ENCODE data around the gene TCEAL6.
"Not testable (repeated sequence)": the region's sequence is repeated elsewhere in the genome, so short reads cannot be mapped to it uniquely, and the experiment has no call there.

TCEAL6 gene

DNA sequence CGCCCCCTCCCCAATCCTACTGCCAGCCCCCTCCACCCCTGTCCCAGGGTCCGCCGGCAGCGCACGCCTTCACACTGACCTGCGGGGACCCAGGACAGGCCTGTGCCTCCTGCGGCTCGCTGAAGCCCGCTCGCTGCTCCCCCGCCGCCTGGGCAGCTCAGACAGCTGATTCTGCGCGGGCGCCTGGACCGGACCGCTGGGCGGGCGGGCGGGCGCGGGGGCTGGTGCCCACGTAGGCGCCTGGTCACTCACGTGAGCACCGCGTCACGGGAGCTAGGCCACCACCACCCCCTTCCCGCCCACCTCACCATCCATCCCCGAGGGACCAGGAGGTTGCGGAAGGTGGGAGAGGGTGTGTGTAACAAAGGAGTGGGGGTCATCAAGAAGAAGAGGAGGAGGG is at the start of gene TCEAL6:
Gene TCEAL6, minus strand, starts transcription at position 208 of the 400 bp plus-strand sequence.
- not testable (repeated sequence) for DNase-seq
- in situ Hi-C loops (cut with MboI; ENCODE audit: low pct_unique_long_range_greater_than_20kb, low sequenced_read_pairs): loop anchor here (25.0 kb wide), 1 partner anchor 745 kb away; no protein-coding TSS in a partner anchor

DNA sequence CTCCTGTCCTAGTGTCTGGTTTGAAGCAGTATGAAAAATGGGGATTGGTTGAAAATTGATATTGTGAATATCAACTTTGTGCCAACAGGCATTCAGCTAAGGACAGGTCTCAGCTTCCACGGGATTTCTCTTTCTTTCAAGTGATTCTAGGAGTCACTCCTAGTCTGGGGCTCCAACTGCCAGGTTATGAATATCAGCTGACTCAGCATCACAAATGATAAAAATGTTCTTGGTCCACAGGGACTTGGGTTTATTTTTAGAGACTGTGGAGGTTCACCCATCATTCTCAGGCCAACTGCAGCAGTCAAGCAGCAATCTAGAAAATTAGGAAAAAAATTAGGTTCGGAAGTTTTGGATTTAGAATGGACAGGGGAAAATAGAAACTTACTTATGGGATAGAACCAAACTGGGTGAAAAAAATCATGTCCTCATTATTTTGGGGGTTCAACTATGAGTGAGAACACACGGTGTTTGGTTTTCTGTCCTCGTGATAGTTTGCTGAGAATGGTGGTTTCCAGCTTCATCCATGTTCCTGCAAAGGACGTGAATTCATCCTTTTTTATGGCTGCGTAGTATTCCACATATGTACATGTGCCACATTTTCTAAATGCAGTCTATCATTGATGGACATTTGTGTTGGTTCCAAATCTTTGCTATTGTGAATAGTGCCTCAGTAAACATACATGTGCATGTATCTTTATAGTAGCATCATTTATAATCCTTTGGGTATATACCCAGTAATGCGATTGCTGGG is 43.9 kb upstream of the TCEAL6 start:
- DNase-seq: no peak
- in situ Hi-C loops (cut with MboI; ENCODE audit: low pct_unique_long_range_greater_than_20kb, low sequenced_read_pairs): no loop called here

DNA sequence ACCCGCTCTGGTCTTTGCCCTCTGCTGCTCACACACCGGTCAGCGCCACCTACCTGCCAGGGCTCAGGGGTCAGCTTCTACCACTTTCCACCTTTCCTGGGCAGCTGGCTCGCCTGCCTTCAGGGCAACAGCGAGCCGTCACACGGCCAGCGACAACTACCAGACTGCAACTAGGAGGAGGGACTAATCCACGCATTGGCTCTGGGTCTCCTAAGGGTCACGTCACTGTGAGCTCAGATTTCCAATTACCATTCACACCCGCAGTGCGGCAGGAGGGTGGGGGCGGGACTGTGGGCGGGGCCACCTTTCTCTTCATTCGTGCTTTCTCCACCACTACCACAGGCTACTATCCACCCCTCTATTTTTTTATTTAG is 13.5 kb upstream of the TCEAL6 start, which contains the start of gene BEX5:
Gene BEX5, minus strand, starts transcription at position 172 of the 374 bp plus-strand sequence. CDS start 1,712 bp downstream, outside the sequence.
- in situ Hi-C loops (cut with MboI; ENCODE audit: low pct_unique_long_range_greater_than_20kb, low sequenced_read_pairs): no loop called here
- peak; percentile 81 for DNase-seq

DNA sequence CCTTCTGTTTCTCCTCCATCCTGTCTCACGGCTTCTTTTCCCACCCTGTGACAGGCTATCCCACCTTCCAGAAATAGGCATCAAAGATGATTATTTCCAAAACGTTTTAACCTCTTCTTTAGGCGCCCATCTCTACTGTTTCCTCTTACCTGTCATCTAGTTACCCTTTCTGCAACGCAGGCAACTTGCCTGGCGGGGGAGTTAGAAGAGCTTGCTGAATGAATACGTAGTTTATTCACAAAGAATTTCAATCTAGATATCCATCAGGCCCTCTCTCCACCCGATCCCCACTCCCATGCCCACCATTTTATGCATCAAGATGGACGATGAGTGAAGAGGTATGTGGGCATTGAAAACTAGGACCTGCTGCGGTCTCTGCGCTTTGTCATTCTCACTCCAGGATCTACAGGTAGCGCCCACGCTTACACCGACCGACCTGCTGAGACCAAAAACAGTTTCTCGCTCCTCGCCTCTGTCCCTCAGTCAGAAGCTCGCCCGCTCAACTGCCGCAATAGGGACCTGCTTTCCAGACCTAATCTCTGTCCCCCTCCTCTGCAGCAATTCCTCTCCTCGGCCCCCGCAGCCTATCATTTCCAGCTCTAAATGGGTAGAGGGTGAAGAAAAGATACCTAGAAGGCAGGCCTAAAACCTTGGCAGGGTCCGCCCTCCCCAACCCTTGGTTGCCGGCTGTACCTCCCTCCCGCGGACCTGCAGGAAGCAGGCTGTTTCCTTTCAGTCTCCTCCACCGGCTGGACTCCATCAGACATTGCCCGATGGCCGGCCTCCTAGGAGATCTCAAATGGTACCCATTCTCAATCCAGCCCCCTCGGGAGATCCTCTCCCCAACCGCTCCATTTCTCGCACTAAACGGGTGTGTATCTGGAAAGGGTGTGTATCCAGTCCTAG is 12.9 kb upstream of the TCEAL6 start:
- in situ Hi-C loops (cut with MboI; ENCODE audit: low pct_unique_long_range_greater_than_20kb, low sequenced_read_pairs): no loop called here
- peak; percentile 31 for DNase-seq

DNA sequence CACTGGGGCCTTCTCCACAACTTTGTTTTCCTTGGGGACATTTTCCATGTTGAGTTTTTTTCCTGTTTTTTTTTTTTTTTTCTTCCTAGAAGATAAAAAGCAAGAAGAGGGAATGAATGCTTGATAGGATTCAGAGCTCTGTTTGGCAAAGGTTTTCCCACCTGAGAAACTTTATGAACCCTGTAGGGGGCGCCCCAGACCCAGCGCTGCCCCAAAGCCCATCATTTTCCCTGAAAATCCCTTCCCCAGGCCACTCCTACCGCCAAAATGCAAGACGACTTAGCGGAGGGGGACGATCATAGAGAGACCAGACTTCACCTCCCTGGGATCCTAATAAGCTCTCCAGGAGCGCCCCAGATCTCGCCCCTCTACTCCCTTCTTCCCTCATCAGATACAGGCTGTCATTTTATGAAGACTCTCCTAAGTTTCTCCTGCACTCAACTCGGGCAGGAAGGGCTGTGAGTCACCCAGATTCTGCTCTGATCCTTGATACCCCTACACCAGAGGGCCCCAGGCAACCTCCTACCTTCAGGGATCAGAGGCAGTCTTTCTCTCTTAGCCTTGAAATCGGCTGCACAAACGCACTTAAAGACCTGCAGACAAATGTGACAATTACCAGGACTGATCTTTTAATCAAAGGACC is 12.1 kb upstream of the TCEAL6 start:
- in situ Hi-C loops (cut with MboI; ENCODE audit: low pct_unique_long_range_greater_than_20kb, low sequenced_read_pairs): no loop called here
- peak; percentile 61 for DNase-seq

DNA sequence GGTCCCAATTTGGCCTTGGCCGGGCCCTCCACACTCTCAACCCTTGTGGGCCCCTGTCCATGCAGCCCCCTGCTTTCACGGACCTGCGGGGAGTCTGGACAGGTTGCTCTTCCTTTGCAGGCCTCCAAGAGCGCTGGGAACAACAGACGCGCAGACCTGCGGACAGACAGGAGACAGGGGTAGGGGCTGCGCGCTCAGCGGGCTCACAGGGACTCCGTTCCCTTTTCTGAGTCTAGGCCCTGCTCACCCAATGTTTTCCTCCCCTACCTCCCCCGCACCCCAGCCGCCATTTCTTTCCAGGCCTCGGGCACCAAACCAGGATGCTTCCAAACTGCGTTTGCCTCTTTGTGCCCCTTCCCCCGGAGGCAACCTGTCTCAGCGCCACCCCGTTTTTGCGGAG is 650 bp downstream of the TCEAL6 start:
- not testable (repeated sequence) for DNase-seq
- in situ Hi-C loops (cut with MboI; ENCODE audit: low pct_unique_long_range_greater_than_20kb, low sequenced_read_pairs): loop anchor here (25.0 kb wide), 1 partner anchor 746 kb away; no protein-coding TSS in a partner anchor

- in situ Hi-C loops (cut with MboI; ENCODE audit: low pct_unique_long_range_greater_than_20kb, low sequenced_read_pairs): loop anchor here (25.0 kb wide), 1 partner anchor 746 kb away; no protein-coding TSS in a partner anchor
- not testable (repeated sequence) for DNase-seq
Measured at GRCh38 chrX:102140876-102141275, 1.4 kb downstream of the TCEAL6 start.

- no peak for DNase-seq
- in situ Hi-C loops (cut with MboI; ENCODE audit: low pct_unique_long_range_greater_than_20kb, low sequenced_read_pairs): loop anchor here (25.0 kb wide), 1 partner anchor 749 kb away; no protein-coding TSS in a partner anchor
Measured at GRCh38 chrX:102138064-102138463, 4.2 kb downstream of the TCEAL6 start.

DNA sequence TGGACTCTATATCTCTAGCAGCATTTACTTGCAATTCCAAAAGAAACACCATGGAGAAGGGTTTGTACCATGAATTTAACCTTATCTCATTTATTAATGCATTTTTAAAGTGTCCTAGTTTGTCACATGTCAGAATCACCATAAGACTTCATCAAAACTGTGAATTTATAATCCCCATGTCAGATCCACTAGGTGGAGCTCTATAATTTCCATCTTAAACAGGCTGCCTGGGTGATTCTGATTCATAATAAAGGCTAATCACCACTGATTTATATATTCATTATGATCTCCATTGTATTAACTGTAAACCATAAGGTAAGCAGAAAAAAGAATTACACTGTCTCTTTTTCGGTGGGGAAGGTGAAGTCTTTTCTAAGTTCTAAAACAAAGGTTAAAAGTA is 12.8 kb downstream of the TCEAL6 start:
- in situ Hi-C loops (cut with MboI; ENCODE audit: low pct_unique_long_range_greater_than_20kb, low sequenced_read_pairs): loop anchor here (25.0 kb wide), 1 partner anchor 758 kb away; no protein-coding TSS in a partner anchor
- DNase-seq: peak; percentile 34

- DNase-seq: no peak
- in situ Hi-C loops (cut with MboI; ENCODE audit: low pct_unique_long_range_greater_than_20kb, low sequenced_read_pairs): loop anchor here (25.0 kb wide), 1 partner anchor 760 kb away; no protein-coding TSS in a partner anchor
Measured at GRCh38 chrX:102126863-102127262, 15.4 kb downstream of the TCEAL6 start.

- DNase-seq: not testable (repeated sequence)
- in situ Hi-C loops (cut with MboI; ENCODE audit: low pct_unique_long_range_greater_than_20kb, low sequenced_read_pairs): loop anchor here (25.0 kb wide), 1 partner anchor 761 kb away; no protein-coding TSS in a partner anchor
Measured at GRCh38 chrX:102126080-102126818, 16.0 kb downstream of the TCEAL6 start.

DNA sequence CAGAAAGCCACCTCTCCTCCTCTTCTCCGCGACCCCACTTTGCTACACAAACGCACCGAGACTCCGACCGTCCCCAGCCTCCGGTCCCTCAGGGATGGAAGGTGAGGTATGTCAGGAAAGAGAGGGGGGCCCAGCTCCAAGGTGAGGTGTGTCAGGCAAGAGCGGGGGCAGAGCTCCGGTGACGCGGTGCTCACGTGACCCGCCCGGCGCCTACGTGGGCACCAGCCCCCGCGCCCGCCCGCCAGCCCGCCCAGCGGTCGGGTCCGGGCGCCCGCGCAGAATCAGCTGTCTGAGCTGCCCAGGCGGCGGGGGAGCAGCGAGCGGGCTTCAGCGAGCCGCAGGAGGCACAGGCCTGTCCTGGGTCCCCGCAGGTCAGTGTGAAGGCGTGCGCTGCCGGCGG is 16.8 kb downstream of the TCEAL6 start, which contains the start of gene TCEAL2:
Gene TCEAL2, plus strand, starts transcription at position 244 of the 400 bp plus-strand sequence. CDS start 1,152 bp downstream, outside the sequence.
- not testable (repeated sequence) for DNase-seq
- in situ Hi-C loops (cut with MboI; ENCODE audit: low pct_unique_long_range_greater_than_20kb, low sequenced_read_pairs): loop anchor here (25.0 kb wide), 1 partner anchor 762 kb away; no protein-coding TSS in a partner anchor

DNA sequence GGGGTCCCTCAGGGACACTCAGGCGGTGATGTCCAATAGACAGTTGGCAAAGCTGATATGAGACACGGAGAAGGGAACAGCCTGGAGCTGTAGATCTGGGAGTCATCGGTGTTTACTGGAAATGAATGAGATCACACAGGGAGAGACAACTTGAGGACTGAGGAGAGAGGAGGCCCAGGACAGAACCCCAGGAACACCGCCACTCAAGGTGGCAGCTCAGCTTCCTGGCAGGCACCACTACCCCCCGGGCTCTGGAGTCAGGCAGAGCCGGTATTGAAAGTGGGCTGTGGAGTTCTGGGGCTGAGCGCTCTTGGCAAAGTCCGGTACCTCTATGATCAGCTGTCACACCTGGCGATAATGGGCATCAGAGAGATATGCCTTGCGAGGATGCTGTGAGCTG is 17.3 kb downstream of the TCEAL6 start:
- in situ Hi-C loops (cut with MboI; ENCODE audit: low pct_unique_long_range_greater_than_20kb, low sequenced_read_pairs): loop anchor here (25.0 kb wide), 1 partner anchor 762 kb away; no protein-coding TSS in a partner anchor
- not testable (repeated sequence) for DNase-seq

- DNase-seq: no peak
- in situ Hi-C loops (cut with MboI; ENCODE audit: low pct_unique_long_range_greater_than_20kb, low sequenced_read_pairs): no loop called here
Measured at GRCh38 chrX:102115748-102116147, 26.5 kb downstream of the TCEAL6 start.

DNA sequence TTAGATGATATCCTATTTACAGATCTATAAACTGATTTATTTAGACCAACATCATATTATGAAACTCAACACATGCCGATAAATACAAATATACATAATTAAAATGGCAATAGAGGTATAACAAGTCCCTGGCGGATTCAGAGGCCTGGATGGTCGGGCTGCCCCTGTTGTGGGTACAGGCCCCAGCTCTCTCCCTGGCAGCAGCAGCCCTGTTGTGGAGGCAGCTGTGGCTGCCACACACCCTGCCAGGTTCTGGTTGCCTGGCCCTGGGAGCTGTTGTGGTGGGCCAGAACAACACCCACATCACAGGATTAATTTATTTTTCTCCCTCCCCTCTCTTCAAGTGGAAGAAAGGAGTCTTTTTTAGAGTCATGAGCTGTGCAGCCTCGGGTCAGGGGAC is 28.9 kb downstream of the TCEAL6 start:
- no peak for DNase-seq

More for the DNA sequence above, 28.9 kb downstream of the TCEAL6 start:
- in situ Hi-C loops (cut with MboI; ENCODE audit: low pct_unique_long_range_greater_than_20kb, low sequenced_read_pairs): no loop called here

Measured in KBM-7 (cell line).